Activated naive CD8-positive, alpha-beta T cell (primary cell): ENCODE data around the gene ADI1.
A peak's percentile ranks its signal among the peaks of the same experiment; 100 is the strongest.

ENCODE experiments used
- H3K27ac Mint-ChIP-seq: one replicate; pipeline ENCODE4 v1.8.0; 2021; ENCODE audit warnings: mixed read lengths
- H3K27me3 Mint-ChIP-seq: one replicate; pipeline ENCODE4 v1.8.0; 2021; ENCODE audit warnings: mixed read lengths
- H3K36me3 Mint-ChIP-seq: one replicate; pipeline ENCODE4 v1.8.0; 2021; ENCODE audit warnings: mixed read lengths
- H3K4me1 Mint-ChIP-seq: one replicate; pipeline ENCODE4 v1.8.0; 2021; ENCODE audit warnings: low read depth, mixed read lengths
- H3K4me3 Mint-ChIP-seq: one replicate; pipeline ENCODE4 v1.8.0; 2021; ENCODE audit warnings: mild to moderate bottlenecking, mixed read lengths
- H3K9me3 Mint-ChIP-seq: one replicate; pipeline ENCODE4 v1.8.0; 2021; ENCODE audit warnings: low read depth, mixed read lengths

The ADI1 gene

GRCh38 chr2:3482363-3482821, 36.9 kb downstream of the ADI1 start:
- Mint-ChIP-seq H3K36me3 (peaks cover 4% of the 10 kb centered on the region), H3K9me3 (no peaks in the 10 kb centered on the region), H3K27ac (no peak overlapping the region), H3K4me3 (no peak overlapping the region), H3K4me1 (peaks cover 8% of the 10 kb centered on the region), H3K27me3 (no peaks in the 10 kb centered on the region)

- no peak overlapping the region for H3K27ac Mint-ChIP-seq
- peaks cover 8% of the 10 kb centered on the region for H3K4me1 Mint-ChIP-seq
Observed at GRCh38 chr2:3481736-3482362, 37.5 kb downstream of the ADI1 start.

GRCh38 chr2:3481011-3481400, 38.3 kb downstream of the ADI1 start:
- H3K4me1 Mint-ChIP-seq: peaks cover 8% of the 10 kb centered on the region
- H3K36me3 Mint-ChIP-seq: peaks cover 4% of the 10 kb centered on the region
- no peaks in the 10 kb centered on the region for H3K27me3 Mint-ChIP-seq
- no peak overlapping the region for H3K4me3 Mint-ChIP-seq
- no peaks in the 10 kb centered on the region for H3K9me3 Mint-ChIP-seq
- H3K27ac Mint-ChIP-seq: no peak overlapping the region

More at GRCh38 chr2:3481736-3482362, 37.5 kb downstream of the ADI1 start:
- no peaks in the 10 kb centered on the region for H3K9me3 Mint-ChIP-seq
- peaks cover 4% of the 10 kb centered on the region for H3K36me3 Mint-ChIP-seq
- no peaks in the 10 kb centered on the region for H3K27me3 Mint-ChIP-seq
- H3K4me3 Mint-ChIP-seq: no peak overlapping the region

GRCh38 chr2:3480352-3481010, 38.9 kb downstream of the ADI1 start:
- H3K9me3 Mint-ChIP-seq: no peaks in the 10 kb centered on the region
- H3K27me3 Mint-ChIP-seq: no peaks in the 10 kb centered on the region
- no peak overlapping the region for H3K4me3 Mint-ChIP-seq
- peaks cover 8% of the 10 kb centered on the region for H3K4me1 Mint-ChIP-seq
- H3K27ac Mint-ChIP-seq: peak overlapping the region; percentile 61
- H3K36me3 Mint-ChIP-seq: peaks cover 4% of the 10 kb centered on the region

GRCh38 chr2:3479430-3480320, 39.7 kb downstream of the ADI1 start:
- peak overlapping the region; percentile 61 for H3K27ac Mint-ChIP-seq

GRCh38 chr2:3478846-3479385, 40.4 kb downstream of the ADI1 start:
- Mint-ChIP-seq H3K27ac (no peak overlapping the region), H3K4me1 (peaks cover 8% of the 10 kb centered on the region), H3K4me3 (no peak overlapping the region), H3K36me3 (peaks cover 4% of the 10 kb centered on the region), H3K27me3 (no peaks in the 10 kb centered on the region), H3K9me3 (no peaks in the 10 kb centered on the region)

More at GRCh38 chr2:3479430-3480320, 39.7 kb downstream of the ADI1 start:
- Mint-ChIP-seq H3K4me1 (peaks cover 8% of the 10 kb centered on the region), H3K9me3 (no peaks in the 10 kb centered on the region), H3K27me3 (no peaks in the 10 kb centered on the region), H3K36me3 (peaks cover 4% of the 10 kb centered on the region), H3K4me3 (no peak overlapping the region)

- no peak overlapping the region for H3K4me3 Mint-ChIP-seq
- no peaks in the 10 kb centered on the region for H3K9me3 Mint-ChIP-seq
- peaks cover 4% of the 10 kb centered on the region for H3K36me3 Mint-ChIP-seq
- peaks cover 7% of the 10 kb centered on the region for H3K4me1 Mint-ChIP-seq
- H3K27ac Mint-ChIP-seq: no peak overlapping the region
- no peaks in the 10 kb centered on the region for H3K27me3 Mint-ChIP-seq
Observed at GRCh38 chr2:3476985-3477327, 42.4 kb downstream of the ADI1 start.

- H3K9me3 Mint-ChIP-seq: no peaks in the 10 kb centered on the region
- peaks cover 6% of the 10 kb centered on the region for H3K4me1 Mint-ChIP-seq
- H3K36me3 Mint-ChIP-seq: peaks cover 4% of the 10 kb centered on the region
- no peak overlapping the region for H3K27ac Mint-ChIP-seq
- H3K4me3 Mint-ChIP-seq: no peak overlapping the region
- H3K27me3 Mint-ChIP-seq: no peaks in the 10 kb centered on the region
Observed at GRCh38 chr2:3476321-3476984, 42.9 kb downstream of the ADI1 start.

- H3K9me3 Mint-ChIP-seq: no peaks in the 10 kb centered on the region
- H3K27me3 Mint-ChIP-seq: no peaks in the 10 kb centered on the region
- peaks cover 5% of the 10 kb centered on the region for H3K4me1 Mint-ChIP-seq
- H3K36me3 Mint-ChIP-seq: peaks cover 4% of the 10 kb centered on the region
- no peak overlapping the region for H3K27ac Mint-ChIP-seq
- H3K4me3 Mint-ChIP-seq: no peak overlapping the region
Observed at GRCh38 chr2:3475771-3476170, 43.6 kb downstream of the ADI1 start.

GRCh38 chr2:3472966-3473365, 46.4 kb downstream of the ADI1 start:
- Mint-ChIP-seq H3K4me1 (no peaks in the 10 kb centered on the region), H3K27me3 (no peaks in the 10 kb centered on the region), H3K27ac (no peak overlapping the region), H3K9me3 (no peaks in the 10 kb centered on the region), H3K36me3 (peaks cover 5% of the 10 kb centered on the region), H3K4me3 (no peak overlapping the region)

- Mint-ChIP-seq H3K27ac (no peak overlapping the region), H3K36me3 (peaks cover 3% of the 10 kb centered on the region), H3K9me3 (no peaks in the 10 kb centered on the region), H3K4me1 (no peaks in the 10 kb centered on the region), H3K27me3 (no peaks in the 10 kb centered on the region), H3K4me3 (no peak overlapping the region)
Observed at GRCh38 chr2:3472296-3472695, 47.0 kb downstream of the ADI1 start.

- peaks cover 3% of the 10 kb centered on the region for H3K36me3 Mint-ChIP-seq
- H3K4me3 Mint-ChIP-seq: no peak overlapping the region
- H3K4me1 Mint-ChIP-seq: no peaks in the 10 kb centered on the region
- no peak overlapping the region for H3K27ac Mint-ChIP-seq
- H3K9me3 Mint-ChIP-seq: no peaks in the 10 kb centered on the region
- H3K27me3 Mint-ChIP-seq: no peaks in the 10 kb centered on the region
Observed at GRCh38 chr2:3470856-3471737, 48.2 kb downstream of the ADI1 start.

GRCh38 chr2:3470166-3470651, 49.1 kb downstream of the ADI1 start:
- H3K36me3 Mint-ChIP-seq: peaks cover 3% of the 10 kb centered on the region
- no peaks in the 10 kb centered on the region for H3K4me1 Mint-ChIP-seq
- no peak overlapping the region for H3K4me3 Mint-ChIP-seq
- H3K27ac Mint-ChIP-seq: no peak overlapping the region
- H3K9me3 Mint-ChIP-seq: no peaks in the 10 kb centered on the region
- no peaks in the 10 kb centered on the region for H3K27me3 Mint-ChIP-seq

GRCh38 chr2:3469486-3469885, 49.8 kb downstream of the ADI1 start:
- Mint-ChIP-seq H3K4me3 (no peak overlapping the region), H3K27me3 (no peaks in the 10 kb centered on the region), H3K9me3 (no peaks in the 10 kb centered on the region), H3K36me3 (peaks cover 3% of the 10 kb centered on the region), H3K4me1 (no peaks in the 10 kb centered on the region), H3K27ac (no peak overlapping the region)
